Right lung (tissue), 5 donors: ENCODE data around the gene GTF2I. TPM values are rescaled to one million over a fixed set of nuclear protein-coding genes. Genes with fewer than 3 reads are reported as not detected.
"Not testable (repeated sequence)": the region's sequence is repeated elsewhere in the genome, so short reads cannot be mapped to it uniquely, and the experiment has no call there.

Experiments used
- DNase-seq, 2 donors: peaks; one replicate each; pipeline ENCODE4 v3.0.0-alpha.2; 2013
- polyA plus RNA-seq, 5 donors: library from polyadenylated mRNA; unstranded; fragments of 120-200 nt; gene quantifications; one replicate each; pipeline versions ENCODE4 v1.2.1 to v1.2.3, GENCODE V29; 2013; ENCODE audit warnings: inconsistent platforms in 1 of 5, low replicate concordance in 1 of 5; ENCODE audit not compliant: insufficient read length in 5 of 5, insufficient read depth in 1 of 5

Gene GTF2I
- polyA plus RNA-seq, 5 donors, result 281 to 443 (median 366) TPM

GRCh38 chr7:74708569-74709275, 51.2 kb downstream of the GTF2I start:
- peak in 1 of 2 donors; percentile 9 for DNase-seq

- DNase-seq, result no peak
Observed at GRCh38 chr7:74709880-74710671, 52.6 kb downstream of the GTF2I start.

- no peak for DNase-seq
Observed at GRCh38 chr7:74713567-74713966, 56.0 kb downstream of the GTF2I start.

GRCh38 chr7:74717889-74718288, 60.4 kb downstream of the GTF2I start:
- no peak for DNase-seq

GRCh38 chr7:74718336-74718735, 60.8 kb downstream of the GTF2I start:
- DNase-seq, result no peak

- no peak for DNase-seq
Observed at GRCh38 chr7:74722153-74722552, 64.6 kb downstream of the GTF2I start.

- DNase-seq, result no peak
Observed at GRCh38 chr7:74725840-74726239, 68.3 kb downstream of the GTF2I start.

- DNase-seq, result no peak
Observed at GRCh38 chr7:74726309-74727101, 69.0 kb downstream of the GTF2I start.

GRCh38 chr7:74728686-74729085, 71.2 kb downstream of the GTF2I start:
- not testable (repeated sequence) for DNase-seq

- not testable (repeated sequence) for DNase-seq
Observed at GRCh38 chr7:74730186-74730585, 72.7 kb downstream of the GTF2I start.

GRCh38 chr7:74739974-74740703, 82.6 kb downstream of the GTF2I start:
- not testable (repeated sequence) for DNase-seq

- DNase-seq, result not testable (repeated sequence)
Observed at GRCh38 chr7:74743936-74744557, 86.5 kb downstream of the GTF2I start.

GRCh38 chr7:74753921-74754482, 96.5 kb downstream of the GTF2I start:
- not testable (repeated sequence) for DNase-seq

GRCh38 chr7:74756673-74757072, 99.2 kb downstream of the GTF2I start:
- DNase-seq, result not testable (repeated sequence)

- not testable (repeated sequence) for DNase-seq
Observed at GRCh38 chr7:74758268-74758667, 100.8 kb downstream of the GTF2I start.

- not testable (repeated sequence) for DNase-seq
Observed at GRCh38 chr7:74758982-74759381, 101.5 kb downstream of the GTF2I start.

GRCh38 chr7:74765205-74765918, 107.8 kb downstream of the GTF2I start:
- DNase-seq, result not testable (repeated sequence)

- DNase-seq, result not testable (repeated sequence)
Observed at GRCh38 chr7:74766509-74766908, 109.0 kb downstream of the GTF2I start.

- not testable (repeated sequence) for DNase-seq
Observed at GRCh38 chr7:74766991-74767390, 109.5 kb downstream of the GTF2I start.

- not testable (repeated sequence) for DNase-seq
Observed at GRCh38 chr7:74770062-74770461, 112.5 kb downstream of the GTF2I start.
